ENCODE data around the gene CLCN7. TPM values are rescaled to one million over a fixed set of nuclear protein-coding genes. Genes with fewer than 3 reads are reported as not detected.
A peak's percentile ranks its signal among the peaks of the same experiment; 100 is the strongest.

Gene CLCN7
- total and polyA plus RNA-seq, 8 donors, result 8.7 to 489 (median 55.1) TPM

DNA sequence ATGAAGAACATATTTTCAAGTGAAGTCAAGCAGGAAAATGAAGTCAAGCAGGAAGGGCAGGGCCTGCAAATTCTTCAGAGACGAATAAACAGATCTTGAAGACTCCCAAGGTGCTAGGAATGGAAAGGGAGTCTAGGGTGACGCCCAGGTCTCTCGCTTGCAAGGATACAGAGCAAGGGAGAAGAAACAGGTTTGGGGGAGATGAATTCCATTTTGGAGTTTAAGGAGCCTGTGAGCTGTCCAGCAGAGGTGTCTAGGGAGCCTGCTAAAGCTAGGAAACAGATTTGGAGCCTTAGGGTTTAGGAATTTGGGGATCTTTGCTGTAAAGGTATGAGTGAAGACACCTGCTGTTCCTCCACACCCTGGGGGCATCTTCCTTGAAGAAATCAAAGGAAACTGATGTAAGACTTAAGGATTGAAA, 58.3 kb downstream of the CLCN7 start:
- Histone ChIP-seq H3K27ac (peak overlapping the region in 3 of 5 donors; percentile 34 to 38 (median 35)), H3K4me3 (no peak overlapping the region), H3K9me3 (no peaks in the 10 kb centered on the region), H3K4me1 (peaks cover 18 to 68% (median 57%) of the 10 kb centered on the region in 4 donors), H3K36me3 (peaks cover 0 to 28% (median 20%) of the 10 kb centered on the region in 4 donors), H3K27me3 (no peaks in the 10 kb centered on the region)
- WGBS, 5 donors, result 38 to 67% (median 53%) methylated on average over 3 of the region's 3 CpGs
- TF ChIP-seq POLR2AphosphoS5 (IDR thresholded peaks at IDR 0.05) (no peak), POLR2A (IDR thresholded peaks at IDR 0.05) (no peak), EP300 (IDR thresholded peaks at IDR 0.05) (no peak)
- TF ChIP-seq, protein P1, sequence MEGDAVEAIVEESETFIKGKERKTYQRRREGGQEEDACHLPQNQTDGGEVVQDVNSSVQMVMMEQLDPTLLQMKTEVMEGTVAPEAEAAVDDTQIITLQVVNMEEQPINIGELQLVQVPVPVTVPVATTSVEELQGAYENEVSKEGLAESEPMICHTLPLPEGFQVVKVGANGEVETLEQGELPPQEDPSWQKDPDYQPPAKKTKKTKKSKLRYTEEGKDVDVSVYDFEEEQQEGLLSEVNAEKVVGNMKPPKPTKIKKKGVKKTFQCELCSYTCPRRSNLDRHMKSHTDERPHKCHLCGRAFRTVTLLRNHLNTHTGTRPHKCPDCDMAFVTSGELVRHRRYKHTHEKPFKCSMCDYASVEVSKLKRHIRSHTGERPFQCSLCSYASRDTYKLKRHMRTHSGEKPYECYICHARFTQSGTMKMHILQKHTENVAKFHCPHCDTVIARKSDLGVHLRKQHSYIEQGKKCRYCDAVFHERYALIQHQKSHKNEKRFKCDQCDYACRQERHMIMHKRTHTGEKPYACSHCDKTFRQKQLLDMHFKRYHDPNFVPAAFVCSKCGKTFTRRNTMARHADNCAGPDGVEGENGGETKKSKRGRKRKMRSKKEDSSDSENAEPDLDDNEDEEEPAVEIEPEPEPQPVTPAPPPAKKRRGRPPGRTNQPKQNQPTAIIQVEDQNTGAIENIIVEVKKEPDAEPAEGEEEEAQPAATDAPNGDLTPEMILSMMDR (IDR thresholded peaks at IDR 0.05), result no peak
- intact Hi-C loops (cut with DNase I; ENCODE audit: low total_unique reads), result no loop called here
- peak in 1 of 2 donors; percentile 17 for DNase-seq

DNA sequence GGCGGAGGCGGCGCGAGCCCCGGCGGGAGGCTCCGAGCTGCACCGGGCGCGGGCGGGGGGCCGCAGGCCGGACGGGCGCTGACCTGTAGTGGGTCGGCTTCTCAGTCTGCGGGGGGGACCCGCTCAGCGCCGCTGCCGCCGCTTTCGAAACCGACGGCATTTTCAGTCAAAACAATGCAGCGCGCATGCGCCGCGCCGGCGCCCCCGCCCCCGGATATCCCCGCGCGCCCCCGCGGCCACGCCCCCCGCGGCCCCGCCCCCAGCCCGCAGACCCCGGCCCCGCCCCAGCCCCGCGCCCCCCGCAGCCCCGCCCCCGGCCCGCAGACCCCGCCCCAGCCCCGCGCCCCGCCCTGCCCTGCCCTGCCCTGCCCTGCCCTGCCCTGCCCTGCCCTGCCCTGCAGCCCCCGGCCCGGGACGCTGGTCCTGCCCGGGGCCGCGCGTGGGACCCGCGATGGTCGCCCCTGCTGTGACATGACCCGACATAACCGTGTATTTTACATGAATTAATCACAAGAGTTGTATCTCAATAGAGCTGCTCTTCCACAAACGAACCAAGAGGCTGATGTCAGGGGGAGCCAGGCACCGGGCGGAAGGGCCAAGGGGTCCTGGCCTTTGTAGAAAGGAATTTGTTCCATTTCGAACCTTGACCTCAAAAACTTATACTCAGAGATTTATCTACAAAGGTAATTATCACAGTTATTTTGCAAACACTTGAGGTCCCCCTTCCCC, 60.1 kb downstream of the CLCN7 start, which contains the start of gene UNKL:
UNKL (minus strand) TSS at position 173 of the 729 bp plus-strand sequence; CDS start at position 160, 13 bp downstream.
- H3K27ac ChIP-seq, result peak within 1 kb of the TSS; percentile 86 to 93 (median 89)
- H3K4me3 ChIP-seq, result peak within 1 kb of the TSS; percentile 92 to 100 (median 96)
- intact Hi-C loops (cut with DNase I; ENCODE audit: low total_unique reads), result no loop called here
- peaks cover 9 to 56% (median 50%) of the 10 kb centered on the region in 4 donors for H3K4me1 ChIP-seq
- DNase-seq, result peak; percentile 84 to 89
- peaks cover 0 to 43% (median 38%) of the 10 kb centered on the region in 4 donors for H3K36me3 ChIP-seq
- WGBS, 5 donors, result 1 to 4% (median 2%) methylated on average over 9 to 72 of the region's 72 CpGs
- H3K27me3 ChIP-seq, result no peaks in the 10 kb centered on the region
- no peaks in the 10 kb centered on the region for H3K9me3 ChIP-seq
- TF ChIP-seq EP300 (IDR thresholded peaks at IDR 0.05) (no peak), POLR2A (IDR thresholded peaks at IDR 0.05) (no peak), POLR2AphosphoS5 (IDR thresholded peaks at IDR 0.05) (no peak)
- TF ChIP-seq, protein P1 (IDR thresholded peaks at IDR 0.05), result no peak

DNA sequence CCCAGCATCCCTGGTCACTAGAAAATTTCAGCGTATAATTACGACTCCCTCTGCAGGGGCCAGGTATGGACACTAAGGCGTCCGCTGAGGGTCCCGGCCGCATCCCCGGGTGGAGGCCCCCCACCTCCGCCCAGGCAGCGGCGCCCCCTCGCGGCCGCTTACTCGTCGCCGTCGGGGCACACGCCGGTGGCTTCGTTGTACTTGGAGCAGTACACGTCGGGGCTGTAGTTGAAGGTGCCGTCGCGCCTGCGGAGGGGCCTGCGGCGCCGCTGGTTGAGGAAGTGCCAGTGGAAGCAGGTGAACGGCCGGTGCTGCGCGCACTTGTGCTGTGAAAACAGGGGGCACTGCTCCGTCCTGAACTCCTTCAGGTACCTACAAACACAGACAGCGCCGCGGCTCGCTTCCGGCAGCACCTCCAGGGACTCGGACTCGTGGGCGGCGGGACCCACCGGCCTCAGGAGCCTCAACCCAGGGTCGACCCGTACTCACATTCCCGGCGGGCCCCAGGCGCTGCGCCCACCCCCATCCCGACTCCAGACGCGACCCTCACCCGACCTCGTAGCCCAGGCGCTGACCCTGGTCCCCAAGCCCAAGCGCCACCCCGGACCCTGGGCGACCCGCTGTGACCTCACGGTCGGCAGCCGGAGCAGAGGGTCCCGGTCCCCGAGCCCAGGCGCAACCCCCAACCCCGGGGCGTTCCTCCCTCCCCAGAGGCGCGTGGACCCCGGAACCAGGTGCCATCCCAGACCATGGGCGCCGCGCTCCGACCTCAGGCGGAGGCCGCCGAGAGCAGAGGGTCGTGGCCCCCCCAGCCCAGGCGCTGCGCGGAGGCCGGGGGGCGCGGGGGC, 60.9 kb downstream of the CLCN7 start:
- H3K4me3 ChIP-seq, result peak overlapping the region; percentile 92 to 100 (median 96)
- H3K4me1 ChIP-seq, result peaks cover 6 to 56% (median 47%) of the 10 kb centered on the region in 4 donors
- TF ChIP-seq POLR2A (IDR thresholded peaks at IDR 0.05) (no peak), EP300 (IDR thresholded peaks at IDR 0.05) (no peak), POLR2AphosphoS5 (IDR thresholded peaks at IDR 0.05) (no peak)
- TF ChIP-seq, protein P1 (IDR thresholded peaks at IDR 0.05), result peak in 5 of 7 experiments; percentile 22 to 58 (median 27)
- DNase-seq, result peak; percentile 54 to 85
- H3K9me3 ChIP-seq, result no peaks in the 10 kb centered on the region
- H3K27ac ChIP-seq, result peak overlapping the region; percentile 86 to 93 (median 89)
- peaks cover 0 to 43% (median 42%) of the 10 kb centered on the region in 4 donors for H3K36me3 ChIP-seq
- WGBS, 5 donors, result 2 to 6% (median 3%) methylated on average over 27 to 85 of the region's 85 CpGs
- intact Hi-C loops (cut with DNase I; ENCODE audit: low total_unique reads), result no loop called here
- no peaks in the 10 kb centered on the region for H3K27me3 ChIP-seq

DNA sequence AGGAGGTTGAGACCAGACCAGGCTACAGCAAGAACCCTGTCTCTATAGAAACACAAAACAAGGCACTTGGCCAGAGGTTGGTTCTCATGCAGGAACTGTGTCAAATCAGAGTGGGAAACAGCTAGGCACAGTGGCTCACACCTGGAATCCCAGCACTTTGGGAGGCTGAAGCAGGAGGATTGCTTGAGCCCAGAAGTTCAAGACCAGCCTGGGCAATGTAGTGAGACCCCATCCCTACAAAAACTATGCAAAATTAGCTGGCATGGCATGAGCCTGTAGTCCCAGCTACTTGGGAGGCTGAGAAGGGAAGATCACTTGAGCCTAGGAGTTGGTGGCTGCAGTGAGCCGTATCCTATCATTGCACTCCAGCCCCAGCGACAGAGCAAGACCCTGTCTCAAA, 62.0 kb downstream of the CLCN7 start:
- peaks cover 0 to 36% (median 35%) of the 10 kb centered on the region in 4 donors for H3K36me3 ChIP-seq
- H3K4me3 ChIP-seq, result peak overlapping the region in 1 of 4 donors; percentile 18
- no peaks in the 10 kb centered on the region for H3K9me3 ChIP-seq
- DNase-seq, result no peak
- TF ChIP-seq EP300 (IDR thresholded peaks at IDR 0.05), result no peak
- TF ChIP-seq POLR2AphosphoS5 (IDR thresholded peaks at IDR 0.05), result no peak
- TF ChIP-seq POLR2A (IDR thresholded peaks at IDR 0.05), result no peak
- TF ChIP-seq, protein P1 (IDR thresholded peaks at IDR 0.05), result no peak
- 88 to 93% (median 92%) methylated on average over 2 of the region's 2 CpGs; no CpG with 5 or more reads in 1 of the 5 donors for WGBS, 5 donors
- intact Hi-C loops (cut with DNase I; ENCODE audit: low total_unique reads), result no loop called here
- H3K27me3 ChIP-seq, result no peaks in the 10 kb centered on the region
- H3K4me1 ChIP-seq, result peaks cover 11 to 56% (median 47%) of the 10 kb centered on the region in 4 donors
- H3K27ac ChIP-seq, result no peak overlapping the region

Data from stomach (tissue), 9 donors.